Measurements from ENCODE around the gene GNG5.
"Not testable (repeated sequence)": the region's sequence is repeated elsewhere in the genome, so short reads cannot be mapped to it uniquely, and the experiment has no call there.

Gene GNG5

DNA sequence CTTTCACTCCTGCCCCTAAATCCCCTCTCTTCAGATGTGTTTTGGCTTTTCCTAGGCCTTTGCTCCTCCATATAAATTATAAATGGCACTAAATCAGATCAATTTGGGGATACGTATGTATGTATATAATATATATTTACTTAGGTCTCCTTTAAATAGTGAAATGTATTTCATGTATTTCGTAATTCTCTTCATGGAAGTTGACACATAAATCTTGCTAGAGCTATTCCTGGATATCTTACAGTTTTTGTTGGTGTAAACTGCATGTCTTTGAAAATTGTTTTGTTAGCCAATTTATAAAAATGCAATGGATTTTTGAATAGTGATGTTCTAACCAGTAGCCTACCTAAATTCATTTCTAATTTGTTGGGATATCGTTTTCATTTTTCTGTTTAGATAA, 18.3 kb downstream of the GNG5 start:
- no peak for DNase-seq

DNA sequence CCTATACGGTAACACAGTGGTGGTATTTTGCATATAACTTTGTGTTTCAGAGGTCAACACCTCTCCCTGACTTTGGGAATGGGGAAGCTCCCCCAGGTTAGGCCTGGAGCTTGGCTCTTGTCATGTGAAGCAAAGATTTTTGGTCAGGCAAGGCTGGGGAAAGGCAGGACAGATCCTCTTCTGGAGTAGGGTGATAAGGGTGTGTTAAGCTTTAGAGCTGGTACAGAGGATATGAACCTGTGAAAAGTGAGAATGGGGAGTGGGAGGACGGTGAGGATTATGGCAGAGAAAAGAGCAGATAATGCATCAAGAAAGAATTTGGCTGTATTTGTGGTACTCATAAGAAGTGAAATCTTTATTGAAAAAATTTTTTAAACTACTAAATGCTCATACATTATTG, 25.1 kb downstream of the GNG5 start:
- DNase-seq = no peak

DNA sequence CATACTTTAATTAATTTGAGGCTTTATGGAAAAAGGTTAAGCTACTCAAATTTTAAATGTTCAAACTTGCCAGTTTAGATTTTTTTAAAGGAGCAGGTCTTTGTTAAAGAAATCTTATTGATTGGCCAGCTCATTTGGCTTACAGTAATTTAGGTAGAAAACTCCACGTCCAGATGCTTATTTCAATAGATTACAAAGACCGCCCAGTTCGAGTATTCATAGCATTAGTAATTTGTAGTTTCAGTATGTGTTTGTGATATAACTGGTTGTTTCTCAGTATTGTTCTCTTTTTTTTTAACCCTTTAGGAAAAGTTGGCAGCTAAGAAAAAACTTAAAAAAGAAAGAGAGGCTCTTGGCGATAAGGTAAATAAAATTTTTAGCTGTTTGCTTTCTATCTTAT, 25.7 kb downstream of the GNG5 start:
- DNase-seq = no peak

DNA sequence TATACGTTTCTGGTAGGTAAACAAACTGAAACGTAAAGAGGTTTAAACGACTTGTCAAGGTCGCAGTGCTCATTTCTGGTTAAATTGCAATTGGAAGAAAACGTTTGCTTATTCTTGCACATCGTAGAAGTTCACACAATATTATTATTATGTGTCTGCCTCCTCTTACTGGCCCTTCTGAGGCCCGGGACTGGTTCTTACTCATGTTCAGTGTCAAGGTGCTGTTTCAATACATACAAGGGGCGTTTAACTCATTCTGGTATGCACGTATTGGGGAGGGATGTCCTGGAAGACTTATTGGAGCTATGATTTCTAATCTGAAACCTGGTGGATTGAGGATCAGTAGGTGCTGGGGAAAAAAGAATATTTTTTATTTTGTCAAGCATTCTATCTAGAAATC, 26.4 kb downstream of the GNG5 start:
- DNase-seq = no peak

DNA sequence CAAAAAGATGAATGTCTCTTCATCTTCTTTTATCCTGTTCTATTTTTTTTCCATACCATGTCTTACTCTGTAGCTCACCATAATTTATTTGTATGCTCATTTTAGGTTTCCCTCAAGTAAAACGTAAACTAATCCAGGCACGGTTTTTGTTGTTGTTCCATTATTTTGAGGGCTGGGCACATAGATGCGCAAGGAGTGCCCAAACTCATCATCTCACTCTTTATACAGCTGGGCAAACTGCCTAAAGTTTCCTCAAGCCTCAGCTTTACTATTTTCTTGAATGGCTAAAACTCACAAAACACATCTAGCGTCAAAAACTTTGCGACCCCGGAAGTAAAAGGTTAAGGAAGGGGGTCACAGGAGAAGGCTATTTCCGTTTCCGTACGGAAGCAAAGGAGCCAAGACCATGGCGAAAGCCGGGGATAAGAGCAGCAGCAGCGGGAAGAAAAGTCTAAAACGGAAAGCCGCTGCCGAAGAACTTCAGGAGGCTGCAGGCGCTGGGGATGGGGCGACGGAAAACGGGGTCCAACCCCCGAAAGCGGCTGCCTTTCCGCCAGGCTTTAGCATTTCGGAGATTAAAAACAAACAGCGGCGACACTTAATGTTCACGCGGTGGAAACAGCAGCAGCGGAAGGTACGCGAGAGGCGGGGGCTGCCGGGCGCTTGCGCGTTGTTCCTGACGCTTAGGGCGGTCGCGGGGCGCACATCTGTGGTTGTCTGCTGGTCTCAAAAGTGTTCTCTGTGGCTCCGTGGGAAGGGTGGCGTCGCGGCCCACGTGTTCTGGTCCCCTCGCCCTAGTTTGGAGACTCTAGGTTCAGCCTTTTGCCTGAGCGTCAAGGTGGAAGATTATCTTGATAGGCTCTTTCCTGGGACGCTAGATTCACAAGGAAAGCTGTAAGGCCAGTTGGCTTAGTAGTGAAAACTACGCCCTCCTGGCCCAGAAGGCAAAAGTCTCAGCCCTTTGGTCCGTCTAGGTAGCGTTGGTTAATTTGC, 27.2 kb downstream of the GNG5 start, which contains the start of gene RPF1:
RPF1 (plus strand) TSS at position 391 of the 993 bp plus-strand sequence; CDS start at position 407, 16 bp downstream.
- DNase-seq = peak; percentile 88

DNA sequence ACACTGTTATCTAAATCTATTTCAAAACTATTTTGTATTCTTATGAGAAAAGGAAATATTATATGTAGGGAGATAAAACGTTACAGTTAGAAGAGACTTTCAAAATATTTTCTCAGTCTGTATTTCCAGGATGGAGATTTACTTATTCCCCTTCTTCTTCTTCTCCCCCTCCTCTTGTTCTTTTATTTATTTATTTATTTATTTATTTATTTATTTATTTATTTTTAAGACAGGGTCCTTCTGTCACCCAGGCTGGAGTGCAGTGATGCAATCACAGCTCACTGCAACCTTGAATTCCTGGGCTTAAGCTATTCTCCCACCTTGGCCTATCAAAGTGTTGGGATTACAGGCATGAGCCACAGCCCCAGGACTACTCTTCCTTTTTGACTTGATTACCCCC, 30.2 kb downstream of the GNG5 start:
- DNase-seq = no peak

DNA sequence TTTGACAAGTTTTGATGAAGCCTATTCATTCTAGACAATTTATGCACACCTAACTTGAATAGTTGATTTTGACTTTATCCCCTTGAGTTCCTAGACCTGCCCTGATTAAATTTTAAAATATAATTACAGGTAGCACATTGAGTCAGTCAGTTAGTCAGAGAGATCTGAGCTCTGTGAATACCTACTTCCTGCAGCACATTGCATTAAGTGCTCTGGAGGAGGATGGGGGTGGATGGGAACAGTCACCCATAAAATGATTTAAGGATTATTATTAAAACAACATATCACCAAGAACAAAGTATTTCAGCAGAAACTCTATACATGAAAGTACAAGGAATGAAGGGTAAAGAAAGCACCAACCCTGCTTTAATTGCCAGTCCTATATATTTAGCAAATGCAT, 39.1 kb downstream of the GNG5 start:
- DNase-seq = no peak

DNA sequence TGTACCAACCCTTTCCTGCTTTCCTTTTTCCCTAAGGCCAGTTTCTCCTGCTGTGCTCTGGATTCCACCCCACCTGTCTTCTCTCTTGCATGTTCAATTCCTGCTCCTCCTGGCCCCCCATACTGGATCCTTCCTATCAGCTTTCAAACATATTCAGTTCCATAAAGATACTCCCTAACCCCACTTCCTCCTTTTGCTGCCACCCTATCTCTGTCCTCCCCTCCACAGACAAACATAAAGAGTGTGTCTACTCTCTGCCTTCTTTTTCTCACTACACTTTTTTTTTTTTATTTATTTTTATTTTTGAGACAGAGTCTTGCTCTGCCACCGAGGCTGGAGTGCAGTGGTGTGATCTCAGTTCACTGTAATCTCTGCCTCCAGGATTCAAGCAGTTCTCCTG, 44.3 kb downstream of the GNG5 start:
- DNase-seq = no peak

DNA sequence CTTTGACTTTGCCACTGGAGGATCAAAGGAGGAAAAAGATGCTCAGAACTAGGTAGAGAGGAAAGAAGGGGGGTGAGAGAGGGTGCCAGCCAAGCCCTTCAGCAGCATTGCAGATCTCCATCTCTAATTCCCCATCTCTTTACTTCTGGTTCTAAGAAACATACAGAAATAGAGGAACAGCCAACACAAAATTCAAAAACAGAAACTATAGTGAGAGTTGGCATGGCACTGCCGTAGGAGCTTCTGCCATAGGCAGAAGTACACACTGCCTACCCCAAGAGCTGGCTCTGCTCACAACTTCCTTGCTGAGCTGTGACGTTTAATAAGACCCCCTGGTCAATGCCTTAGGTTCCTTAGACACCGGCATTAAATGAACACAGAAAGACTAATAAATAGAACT, 53.9 kb downstream of the GNG5 start:
- DNase-seq = no peak

DNA sequence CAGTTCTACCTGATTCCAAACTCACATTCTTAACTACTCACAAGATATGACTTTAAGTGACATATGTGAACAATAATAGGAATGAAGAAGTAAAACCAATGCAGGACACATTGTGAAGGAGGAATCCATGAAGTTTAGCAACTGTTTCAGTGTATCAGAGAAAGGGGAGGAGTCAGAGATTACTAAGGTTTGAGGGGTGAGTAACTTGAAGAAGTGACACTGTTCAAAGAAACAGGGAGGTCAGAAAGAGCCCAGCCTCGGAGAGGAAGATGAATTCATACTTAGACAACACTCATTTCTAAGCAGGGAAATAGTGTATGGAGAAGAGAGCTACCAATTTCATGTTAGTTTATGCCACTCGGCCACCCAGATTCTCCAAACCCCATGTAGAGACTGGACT, 55.5 kb downstream of the GNG5 start:
- DNase-seq = no peak

DNA sequence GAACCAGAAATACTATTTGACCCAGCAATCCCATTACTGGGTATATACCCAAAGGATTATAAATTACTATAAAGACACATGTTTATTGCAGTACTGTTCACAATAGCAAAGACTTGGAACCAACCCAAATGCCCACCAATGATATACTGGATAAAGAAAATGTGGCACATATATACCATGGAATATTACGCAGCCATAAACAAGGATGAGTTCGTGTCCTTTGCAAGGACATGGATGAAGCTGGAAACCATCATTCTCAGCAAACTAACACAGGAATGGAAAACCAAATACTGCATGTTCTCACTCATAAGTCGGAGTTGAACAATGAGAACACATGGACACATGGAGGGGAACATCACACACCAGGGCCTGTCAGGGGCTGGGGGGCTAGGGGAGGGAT, 57.7 kb downstream of the GNG5 start:
- not testable (repeated sequence) for DNase-seq

Measured in fibroblast of skin of abdomen (primary cell).